Sigmoid colon (tissue), 3 donors: ENCODE results near the gene CMPK1.
"Not testable (repeated sequence)": the region's sequence is repeated elsewhere in the genome, so short reads cannot be mapped to it uniquely, and the experiment has no call there.

ENCODE experiments used
- POLR2A ChIP-seq, 2 donors: fragments of 450-650 bp; IDR thresholded peaks; one replicate each; pipeline ENCODE4 v1.6.1; 2016; ENCODE audit warnings: antibody characterized with exemption in 2 of 2, mild to moderate bottlenecking in 2 of 2, moderate library complexity in 2 of 2
- TF ChIP-seq, protein P1 (sequence below), 4 experiments: fragments of 450-650 bp in 3 of 4; fragments of 200-600 bp in 1 of 4; IDR thresholded peaks; one replicate each; pipeline ENCODE4 v1.5.1; 2016 to 2019; ENCODE audit warnings: antibody characterized with exemption in 4 of 4, mild to moderate bottlenecking in 3 of 4, moderate library complexity in 2 of 4

DNA sequence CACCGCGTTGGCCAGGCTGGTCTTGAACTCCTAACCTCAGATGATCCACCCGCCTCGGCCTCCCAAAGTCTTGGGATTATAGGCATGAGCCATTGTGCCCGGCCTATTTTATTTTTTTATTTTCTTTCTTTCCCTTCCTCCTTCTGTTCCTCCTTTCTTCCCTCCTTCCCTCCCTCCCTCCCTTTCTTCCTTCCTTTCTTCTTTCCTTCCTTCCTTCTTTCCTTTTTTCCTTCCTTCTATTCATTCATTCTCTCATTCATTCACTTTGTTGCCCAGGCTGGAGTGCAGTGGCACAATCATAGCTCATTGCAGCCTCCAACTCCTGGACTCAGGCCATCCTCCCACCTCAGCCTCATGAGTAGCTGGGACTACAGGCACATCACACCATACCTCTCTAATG is 13.4 kb downstream of the CMPK1 start:
- TF ChIP-seq, protein P1, sequence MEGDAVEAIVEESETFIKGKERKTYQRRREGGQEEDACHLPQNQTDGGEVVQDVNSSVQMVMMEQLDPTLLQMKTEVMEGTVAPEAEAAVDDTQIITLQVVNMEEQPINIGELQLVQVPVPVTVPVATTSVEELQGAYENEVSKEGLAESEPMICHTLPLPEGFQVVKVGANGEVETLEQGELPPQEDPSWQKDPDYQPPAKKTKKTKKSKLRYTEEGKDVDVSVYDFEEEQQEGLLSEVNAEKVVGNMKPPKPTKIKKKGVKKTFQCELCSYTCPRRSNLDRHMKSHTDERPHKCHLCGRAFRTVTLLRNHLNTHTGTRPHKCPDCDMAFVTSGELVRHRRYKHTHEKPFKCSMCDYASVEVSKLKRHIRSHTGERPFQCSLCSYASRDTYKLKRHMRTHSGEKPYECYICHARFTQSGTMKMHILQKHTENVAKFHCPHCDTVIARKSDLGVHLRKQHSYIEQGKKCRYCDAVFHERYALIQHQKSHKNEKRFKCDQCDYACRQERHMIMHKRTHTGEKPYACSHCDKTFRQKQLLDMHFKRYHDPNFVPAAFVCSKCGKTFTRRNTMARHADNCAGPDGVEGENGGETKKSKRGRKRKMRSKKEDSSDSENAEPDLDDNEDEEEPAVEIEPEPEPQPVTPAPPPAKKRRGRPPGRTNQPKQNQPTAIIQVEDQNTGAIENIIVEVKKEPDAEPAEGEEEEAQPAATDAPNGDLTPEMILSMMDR (IDR thresholded peaks at IDR 0.05) = not testable (repeated sequence)
- not testable (repeated sequence) for TF ChIP-seq POLR2A (IDR thresholded peaks at IDR 0.05)
